Epithelial cell of prostate (primary cell): ENCODE data around the gene RALBP1.
"Not testable (repeated sequence)": the region's sequence is repeated elsewhere in the genome, so short reads cannot be mapped to it uniquely, and the experiment has no call there.

Experiments
- DNase-seq: peaks from one replicate; pipeline ENCODE4 v3.0.0-alpha.2; 2011; ENCODE audit warnings: low read depth, low spot score
- H3K27ac ChIP-seq: fragments of 450-650 bp; 2 replicates; pipeline ENCODE4 v1.5.1; 2017; ENCODE audit warnings: mild to moderate bottlenecking

RALBP1 gene

GRCh38 chr18:9453283-9453682 lies 22.0 kb upstream of the RALBP1 start:
- H3K27ac ChIP-seq, result peak overlapping the region; percentile 79
- DNase-seq, result no peak

GRCh38 chr18:9454061-9454703 lies 21.1 kb upstream of the RALBP1 start:
- H3K27ac ChIP-seq, result peak overlapping the region; percentile 79
- DNase-seq, result peak; percentile 16

- no peak overlapping the region for H3K27ac ChIP-seq
- DNase-seq, result no peak
Measured at GRCh38 chr18:9455718-9456511, 19.4 kb upstream of the RALBP1 start.

- no peak for DNase-seq
- H3K27ac ChIP-seq, result no peak overlapping the region
Measured at GRCh38 chr18:9466127-9466526, 9.2 kb upstream of the RALBP1 start.

GRCh38 chr18:9466846-9467245 lies 8.5 kb upstream of the RALBP1 start:
- no peak for DNase-seq
- H3K27ac ChIP-seq, result no peak overlapping the region

GRCh38 chr18:9468998-9469397 lies 6.3 kb upstream of the RALBP1 start:
- DNase-seq, result no peak
- H3K27ac ChIP-seq, result no peak overlapping the region

- DNase-seq, result no peak
- H3K27ac ChIP-seq, result no peak overlapping the region
Measured at GRCh38 chr18:9469685-9470084, 5.6 kb upstream of the RALBP1 start.

- no peak for DNase-seq
- peak overlapping the region; percentile 95 for H3K27ac ChIP-seq
Measured at GRCh38 chr18:9474108-9474982, 968 bp upstream of the RALBP1 start.

GRCh38 chr18:9475643-9476591 lies 604 bp downstream of the RALBP1 start:
- no peak for DNase-seq
- peak overlapping the region; percentile 95 for H3K27ac ChIP-seq

- peak overlapping the region; percentile 95 for H3K27ac ChIP-seq
- DNase-seq, result not testable (repeated sequence)
Measured at GRCh38 chr18:9476949-9477348, 1.6 kb downstream of the RALBP1 start.

- DNase-seq, result no peak
- H3K27ac ChIP-seq, result no peak overlapping the region
Measured at GRCh38 chr18:9477509-9477908, 2.2 kb downstream of the RALBP1 start.

- H3K27ac ChIP-seq, result no peak overlapping the region
- DNase-seq, result no peak
Measured at GRCh38 chr18:9478545-9478944, 3.2 kb downstream of the RALBP1 start.

GRCh38 chr18:9482790-9483189 lies 7.5 kb downstream of the RALBP1 start:
- no peak for DNase-seq
- no peak overlapping the region for H3K27ac ChIP-seq

- H3K27ac ChIP-seq, result no peak overlapping the region
- DNase-seq, result no peak
Measured at GRCh38 chr18:9483526-9483925, 8.2 kb downstream of the RALBP1 start.

GRCh38 chr18:9484856-9485255 lies 9.5 kb downstream of the RALBP1 start:
- not testable (repeated sequence) for H3K27ac ChIP-seq, DNase-seq

GRCh38 chr18:9488538-9488937 lies 13.2 kb downstream of the RALBP1 start:
- no peak for DNase-seq
- no peak overlapping the region for H3K27ac ChIP-seq

GRCh38 chr18:9494778-9495331 lies 19.5 kb downstream of the RALBP1 start:
- DNase-seq, result no peak
- no peak overlapping the region for H3K27ac ChIP-seq

GRCh38 chr18:9495465-9495864 lies 20.2 kb downstream of the RALBP1 start:
- DNase-seq, result no peak
- H3K27ac ChIP-seq, result no peak overlapping the region

GRCh38 chr18:9495916-9496705 lies 20.8 kb downstream of the RALBP1 start:
- DNase-seq, result no peak
- H3K27ac ChIP-seq, result no peak overlapping the region
